Transverse colon (tissue), 3 donors: ENCODE measurements around the gene MUC5B.

Source experiments
- CTCF ChIP-seq, 5 experiments: fragments of 200-600 bp in 3 of 5; fragments of 450-650 bp in 2 of 5; sonication (generic) in 3 of 5; IDR thresholded peaks; 1 replicate in 2 of 5; 2 replicates in 3 of 5; pipeline ENCODE4 v1.5.1; 2016 to 2017; ENCODE audit warnings: antibody characterized with exemption in 5 of 5, inconsistent platforms in 3 of 5, mild to moderate bottlenecking in 2 of 5, moderate library complexity in 1 of 5
- POLR2A ChIP-seq: fragments of 450-650 bp; IDR thresholded peaks from one replicate; pipeline ENCODE4 v1.6.1; 2016; ENCODE audit warnings: antibody characterized with exemption, mild to moderate bottlenecking, moderate library complexity

- TF ChIP-seq POLR2A (no peak), CTCF (IDR thresholded peaks at IDR 0.05) (no peak)
These were observed 4.2 kb downstream of the MUC5B start for GRCh38 chr11:1226986-1227550.
